SK-N-MC (cell line): ENCODE data around the gene MOV10.
"Not testable (repeated sequence)": the region's sequence is repeated elsewhere in the genome, so short reads cannot be mapped to it uniquely, and the experiment has no call there.

Experiments used
- DNase-seq: peaks from one replicate; pipeline ENCODE4 v3.0.0-alpha.2; 2011; ENCODE audit warnings: low read depth, low spot score
- H3K27ac ChIP-seq: fragments of 200-600 bp; sonication (generic); 2 replicates; pipeline ENCODE4 v1.5.1; 2016; ENCODE audit warnings: mixed run types
- H3K36me3 ChIP-seq: fragments of 200-600 bp; sonication (generic); 2 replicates; pipeline ENCODE4 v1.6.1; 2017; ENCODE audit warnings: antibody characterized with exemption, low read length, mixed read lengths; ENCODE audit not compliant: insufficient read depth
- H3K4me3 ChIP-seq: fragments of 200-600 bp; sonication (generic); 2 replicates; pipeline ENCODE4 v1.5.1; 2016
- H3K9ac ChIP-seq: fragments of 200-600 bp; sonication (generic); 2 replicates; pipeline ENCODE4 v1.8.0; 2017; ENCODE audit warnings: mixed run types, mixed read lengths; ENCODE audit not compliant: insufficient read length
- H3K9me3 ChIP-seq: fragments of 200-600 bp; sonication (generic); 2 replicates; pipeline ENCODE4 v1.6.1; 2017; ENCODE audit warnings: low read depth, mild to moderate bottlenecking, antibody characterized with exemption, low read length, moderate library complexity, mixed read lengths
- EZH2 ChIP-seq: fragments of 200-600 bp; sonication (generic); IDR thresholded peaks from one replicate; pipeline ENCODE4 v1.6.1; 2017; ENCODE audit warnings: antibody characterized with exemption
- FOXP2 ChIP-seq: optimal IDR thresholded peaks from 2 replicates; pipeline ENCODE3; 2011; ENCODE audit warnings: mild to moderate bottlenecking, moderate library complexity; ENCODE audit not compliant: insufficient read depth; ENCODE audit errors: extremely low read length, control extremely low read depth
- POLR2AphosphoS5 ChIP-seq: IDR thresholded peaks from 2 replicates; pipeline ENCODE4 v1.6.1; 2012; ENCODE audit warnings: mild to moderate bottlenecking, low read depth, low read length, borderline replicate concordance

MOV10 gene

DNA sequence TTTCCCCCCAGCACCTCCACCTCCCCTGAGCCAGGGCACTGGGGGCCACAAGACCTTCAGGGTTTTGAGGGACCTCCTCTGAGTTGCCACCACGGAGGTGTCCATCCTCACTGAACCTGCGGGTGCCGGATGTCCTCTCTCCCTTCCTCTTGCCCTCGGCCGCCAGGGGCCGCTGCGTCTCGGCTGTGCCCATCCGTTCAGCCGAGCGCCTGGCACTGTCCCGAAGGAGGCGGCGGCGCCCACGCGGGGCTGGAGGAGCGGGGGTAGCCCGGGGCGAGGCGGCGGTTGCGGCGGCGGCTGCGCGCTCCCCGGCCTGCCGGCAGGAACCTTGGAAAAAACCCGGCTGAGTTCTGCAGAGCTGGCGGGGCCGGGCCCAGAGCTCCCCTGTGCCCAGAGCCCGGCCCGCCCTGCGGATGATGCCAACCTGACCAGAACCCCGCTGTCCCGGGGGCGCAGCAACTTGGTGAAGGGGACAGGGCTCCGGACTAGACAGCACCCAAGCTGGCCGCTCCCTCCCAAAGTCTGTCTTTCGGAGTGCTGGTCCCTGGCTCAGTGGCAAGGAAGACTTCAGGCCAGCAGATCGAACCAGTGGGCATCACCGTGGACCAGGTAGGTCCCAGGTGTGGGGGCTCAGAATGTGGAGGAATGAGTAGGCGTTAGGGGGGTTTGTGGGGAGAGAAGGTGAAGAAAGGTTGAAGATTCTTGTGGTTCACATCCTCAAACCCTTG lies 44.4 kb downstream of the MOV10 start:
- no peak for TF ChIP-seq EZH2
- peak; percentile 33 for TF ChIP-seq FOXP2
- Histone ChIP-seq H3K9me3 (no peaks in the 10 kb centered on the region), H3K27ac (no peak overlapping the region), H3K36me3 (no peaks in the 10 kb centered on the region), H3K9ac (peak overlapping the region; percentile 45), H3K4me3 (peak overlapping the region; percentile 67)
- DNase-seq = no peak

GRCh38 chr1:112719706-112720105 lies 45.2 kb downstream of the MOV10 start:
- TF ChIP-seq EZH2 = no peak
- no peak for TF ChIP-seq POLR2AphosphoS5
- no peak for TF ChIP-seq FOXP2
- no peak for DNase-seq
- Histone ChIP-seq H3K9me3 (no peaks in the 10 kb centered on the region), H3K4me3 (no peak overlapping the region), H3K36me3 (no peaks in the 10 kb centered on the region), H3K27ac (no peak overlapping the region), H3K9ac (no peak overlapping the region)

DNA sequence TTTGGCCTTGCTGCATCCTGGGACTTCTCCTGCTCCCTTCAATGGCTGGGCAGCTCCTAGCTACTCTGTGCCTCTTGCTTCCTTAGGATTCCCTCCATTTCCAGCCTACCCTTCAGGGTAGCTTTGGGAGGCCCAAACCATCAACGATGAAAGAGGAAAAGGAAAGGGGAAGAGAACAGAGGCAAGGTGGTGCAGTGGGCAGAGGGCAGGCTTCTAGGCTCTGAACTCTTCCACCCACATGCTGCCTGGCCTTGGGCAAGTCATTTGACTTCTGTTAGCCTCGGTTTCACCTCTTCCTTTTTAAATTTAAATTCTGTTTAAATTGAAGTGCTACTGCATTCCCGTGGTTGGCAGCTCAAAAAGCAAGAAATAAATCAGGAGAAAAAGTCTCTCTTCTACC lies 46.3 kb downstream of the MOV10 start:
- H3K9me3 ChIP-seq = no peaks in the 10 kb centered on the region
- no peak overlapping the region for H3K27ac ChIP-seq
- H3K36me3 ChIP-seq = no peaks in the 10 kb centered on the region
- H3K9ac ChIP-seq = no peak overlapping the region
- H3K4me3 ChIP-seq = no peak overlapping the region
- DNase-seq = no peak
- TF ChIP-seq POLR2AphosphoS5 = no peak
- TF ChIP-seq EZH2 = no peak
- TF ChIP-seq FOXP2 = no peak

GRCh38 chr1:112721294-112721693 lies 46.8 kb downstream of the MOV10 start:
- not testable (repeated sequence) for H3K9me3 ChIP-seq, H3K4me3 ChIP-seq, H3K9ac ChIP-seq, H3K36me3 ChIP-seq, DNase-seq, H3K27ac ChIP-seq

- no peaks in the 10 kb centered on the region for H3K9me3 ChIP-seq
- no peaks in the 10 kb centered on the region for H3K36me3 ChIP-seq
- DNase-seq = no peak
- no peak overlapping the region for H3K9ac ChIP-seq
- H3K27ac ChIP-seq = no peak overlapping the region
- H3K4me3 ChIP-seq = no peak overlapping the region
- no peak for TF ChIP-seq FOXP2
- no peak for TF ChIP-seq EZH2
- TF ChIP-seq POLR2AphosphoS5 = no peak
Observed at GRCh38 chr1:112721966-112722524, 47.6 kb downstream of the MOV10 start.

- H3K9me3 ChIP-seq = no peaks in the 10 kb centered on the region
- H3K36me3 ChIP-seq = no peaks in the 10 kb centered on the region
- no peak overlapping the region for H3K9ac ChIP-seq
- H3K4me3 ChIP-seq = no peak overlapping the region
- no peak overlapping the region for H3K27ac ChIP-seq
- DNase-seq = no peak
- no peak for TF ChIP-seq EZH2
Observed at GRCh38 chr1:112722601-112723510, 48.4 kb downstream of the MOV10 start.

- Histone ChIP-seq H3K9ac (no peak overlapping the region), H3K36me3 (no peaks in the 10 kb centered on the region), H3K27ac (no peak overlapping the region), H3K4me3 (no peak overlapping the region), H3K9me3 (no peaks in the 10 kb centered on the region)
- TF ChIP-seq FOXP2 = no peak
- no peak for TF ChIP-seq POLR2AphosphoS5
- no peak for TF ChIP-seq EZH2
- no peak for DNase-seq
Observed at GRCh38 chr1:112723511-112723839, 49.0 kb downstream of the MOV10 start.

- not testable (repeated sequence) for DNase-seq, H3K9me3 ChIP-seq, H3K36me3 ChIP-seq, H3K27ac ChIP-seq, H3K4me3 ChIP-seq, H3K9ac ChIP-seq
Observed at GRCh38 chr1:112724240-112724639, 49.8 kb downstream of the MOV10 start.

DNA sequence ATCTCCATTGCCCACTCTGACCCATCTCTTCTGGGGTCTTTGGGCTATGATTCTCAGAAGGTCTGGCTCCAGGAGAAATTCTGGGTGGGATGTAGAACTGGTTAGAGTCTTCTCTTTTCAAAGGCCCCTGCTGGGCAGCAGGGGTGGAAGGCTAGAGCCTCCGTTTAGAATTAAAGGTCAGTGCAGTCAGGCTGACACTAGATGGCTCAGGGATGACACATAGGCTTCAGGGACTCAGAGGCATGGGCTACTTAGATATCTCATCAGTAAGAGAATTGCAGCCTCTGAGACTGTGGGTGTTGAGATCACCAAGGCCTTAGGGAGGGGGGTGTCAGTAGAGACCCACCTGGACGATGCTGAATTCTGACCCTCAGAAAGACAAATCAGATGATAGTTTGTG lies 53.3 kb downstream of the MOV10 start:
- no peaks in the 10 kb centered on the region for H3K9me3 ChIP-seq
- DNase-seq = no peak
- H3K9ac ChIP-seq = no peak overlapping the region
- H3K4me3 ChIP-seq = no peak overlapping the region
- H3K36me3 ChIP-seq = no peaks in the 10 kb centered on the region
- no peak for TF ChIP-seq EZH2
- TF ChIP-seq POLR2AphosphoS5 = no peak
- no peak for TF ChIP-seq FOXP2
- no peak overlapping the region for H3K27ac ChIP-seq

DNA sequence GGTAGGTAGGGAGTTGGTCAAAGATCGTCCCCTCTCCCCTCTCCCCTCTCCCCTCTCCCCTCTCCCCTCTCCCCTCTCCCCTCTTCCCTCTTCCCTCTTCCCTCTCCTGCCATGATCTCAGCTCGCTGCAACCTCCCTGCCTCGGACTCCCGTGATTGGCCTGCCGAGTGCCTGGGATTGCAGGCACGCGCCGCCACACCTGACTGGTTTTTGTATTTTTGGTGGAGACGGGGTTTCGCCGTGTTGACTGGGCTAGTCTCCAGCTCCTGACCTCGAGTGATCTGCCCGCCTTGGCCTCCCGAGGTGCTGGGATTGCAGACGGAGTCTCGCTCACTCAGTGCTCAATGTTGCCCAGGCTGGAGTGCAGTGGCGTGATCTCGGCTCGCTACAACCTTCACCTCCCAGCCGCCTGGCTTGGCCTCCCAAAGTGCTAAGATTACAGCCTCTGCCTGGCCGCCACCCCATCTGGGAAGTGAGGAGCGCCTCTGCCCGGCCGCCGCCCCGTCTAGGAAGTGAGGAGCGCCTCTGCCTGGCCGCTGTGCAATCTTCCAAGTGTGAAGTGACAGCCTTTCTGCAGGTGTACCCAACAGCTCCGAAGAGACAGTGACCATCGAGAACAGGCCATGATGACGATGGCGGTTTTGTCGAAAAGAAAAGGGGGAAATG lies 54.0 kb downstream of the MOV10 start:
- DNase-seq, H3K4me3 ChIP-seq: not testable (repeated sequence)

GRCh38 chr1:112729011-112729410 lies 54.6 kb downstream of the MOV10 start:
- H3K9me3 ChIP-seq, H3K36me3 ChIP-seq, H3K27ac ChIP-seq, DNase-seq, H3K9ac ChIP-seq, H3K4me3 ChIP-seq: not testable (repeated sequence)

More for the DNA sequence above, 54.0 kb downstream of the MOV10 start:
- not testable (repeated sequence) for H3K27ac ChIP-seq, H3K36me3 ChIP-seq, H3K9me3 ChIP-seq, H3K9ac ChIP-seq
